TTC549 (cell line): Measurements from ENCODE around the gene DCLK1.

Experiments
- FAIRE-seq: peaks from 2 replicates; lab custom pipeline; 2012; peaks lifted over from hg19 to GRCh38; lab: Jason Lieb, UNC

DCLK1 gene

DNA sequence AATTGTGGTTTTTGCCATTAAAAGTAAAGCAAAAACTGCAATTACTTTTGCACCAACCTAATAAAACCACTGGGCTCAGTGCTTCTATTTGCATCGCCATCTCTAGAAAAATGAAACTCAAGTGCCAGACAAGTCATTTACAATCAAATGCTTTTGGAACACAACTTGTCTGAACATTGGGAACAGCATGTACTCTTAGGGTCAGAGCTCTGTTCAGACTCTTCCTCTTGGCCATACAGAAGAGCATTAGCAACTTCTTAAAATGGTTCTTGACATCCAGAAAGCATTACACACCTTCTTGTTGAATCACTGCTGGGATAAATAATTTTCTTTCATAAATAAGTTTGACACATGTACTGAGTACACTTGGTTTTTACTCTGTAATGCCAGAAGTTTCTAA lies 272.5 kb downstream of the DCLK1 start:
- FAIRE-seq = no peak

- no peak for FAIRE-seq
These were observed 273.4 kb downstream of the DCLK1 start for GRCh38 chr13:35857769-35858168.

DNA sequence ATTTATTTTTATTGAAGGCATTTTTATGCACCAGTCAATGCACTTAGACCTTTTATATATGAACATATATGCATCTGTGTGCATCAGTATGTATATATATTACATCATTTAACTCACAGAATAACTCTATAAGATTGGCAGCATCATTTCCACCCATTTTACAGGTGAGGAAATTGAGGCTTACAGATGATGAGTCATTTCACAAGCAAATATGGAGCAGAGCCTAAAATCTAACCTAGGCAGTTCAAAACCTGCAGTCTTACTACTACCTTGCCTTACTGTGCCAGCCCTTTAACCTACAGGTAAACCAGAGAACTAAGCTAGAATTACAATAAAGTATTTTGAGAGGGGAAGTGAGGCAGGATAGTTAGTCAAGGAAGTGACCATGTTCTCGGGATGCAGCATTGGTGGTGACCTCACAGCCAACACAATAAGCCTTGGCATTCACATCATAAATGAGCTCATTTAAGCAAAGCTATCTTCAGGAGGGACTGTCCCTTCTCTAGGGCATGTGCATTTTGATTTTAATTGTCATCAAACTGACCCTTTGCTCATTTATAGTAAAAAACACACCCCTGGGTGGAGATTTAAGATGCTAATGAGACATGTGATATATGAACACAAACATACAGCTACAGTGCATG lies 274.3 kb downstream of the DCLK1 start:
- no peak for FAIRE-seq

DNA sequence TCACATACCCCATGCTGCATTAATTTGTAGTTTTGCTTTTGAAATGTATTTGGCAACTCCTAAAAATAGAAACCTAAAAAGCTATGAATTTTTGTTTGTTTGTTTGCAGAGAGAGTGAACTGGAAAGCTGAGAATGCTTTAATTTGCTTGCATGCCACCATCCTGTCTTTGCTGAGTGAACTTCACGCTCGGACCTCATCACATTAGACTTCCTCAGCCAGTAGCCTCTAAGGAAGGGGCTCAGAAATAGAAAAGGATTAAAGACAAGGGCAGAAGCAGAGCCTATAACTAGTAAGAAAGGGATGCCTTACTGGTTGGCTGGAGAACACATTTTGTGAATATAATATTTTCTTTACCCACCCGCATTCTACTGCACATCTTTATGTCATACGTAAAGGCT lies 275.1 kb downstream of the DCLK1 start:
- no peak for FAIRE-seq

DNA sequence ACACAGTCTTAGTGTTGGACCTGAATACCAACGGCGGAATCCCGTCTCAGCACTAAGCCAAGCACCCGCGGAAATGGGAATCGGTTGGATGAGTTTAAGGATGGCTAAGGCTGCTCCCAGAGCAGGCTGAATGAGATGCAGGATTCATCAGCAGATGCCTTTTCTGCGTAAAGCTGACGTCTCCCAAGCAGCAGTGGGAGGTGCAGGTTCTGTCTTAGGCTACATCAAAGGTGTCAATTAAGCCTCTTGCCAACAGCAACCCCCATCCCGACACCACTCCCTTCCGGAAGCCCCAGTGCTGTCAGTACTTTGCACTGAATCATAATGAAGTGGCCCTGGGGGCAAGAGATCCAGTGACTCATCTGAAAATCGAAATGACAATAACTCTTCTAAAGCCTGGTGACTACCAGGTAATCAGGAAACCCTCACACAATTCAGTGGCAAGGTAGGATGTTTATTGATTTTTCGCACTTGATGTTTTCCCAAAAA lies 275.6 kb downstream of the DCLK1 start:
- no peak for FAIRE-seq

DNA sequence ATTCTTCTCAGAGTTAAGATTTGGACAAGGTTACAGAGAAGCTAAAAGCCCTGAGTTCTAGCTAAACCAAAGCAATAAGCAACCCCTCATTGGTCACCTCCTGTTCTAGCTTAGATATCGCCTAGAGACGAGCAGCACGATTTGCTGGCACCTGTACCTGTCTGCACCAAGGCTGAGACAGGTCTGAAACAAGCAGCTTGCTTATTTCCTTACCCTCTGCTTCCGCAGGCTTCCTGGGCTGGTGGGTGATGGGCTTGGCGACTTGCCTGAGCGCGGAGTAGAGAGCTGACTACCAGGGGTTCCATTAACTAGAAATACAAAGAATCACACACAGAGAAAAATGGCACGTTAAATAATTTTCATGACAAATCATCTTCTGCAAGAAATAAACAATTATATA lies 276.9 kb downstream of the DCLK1 start:
- FAIRE-seq = no peak

DNA sequence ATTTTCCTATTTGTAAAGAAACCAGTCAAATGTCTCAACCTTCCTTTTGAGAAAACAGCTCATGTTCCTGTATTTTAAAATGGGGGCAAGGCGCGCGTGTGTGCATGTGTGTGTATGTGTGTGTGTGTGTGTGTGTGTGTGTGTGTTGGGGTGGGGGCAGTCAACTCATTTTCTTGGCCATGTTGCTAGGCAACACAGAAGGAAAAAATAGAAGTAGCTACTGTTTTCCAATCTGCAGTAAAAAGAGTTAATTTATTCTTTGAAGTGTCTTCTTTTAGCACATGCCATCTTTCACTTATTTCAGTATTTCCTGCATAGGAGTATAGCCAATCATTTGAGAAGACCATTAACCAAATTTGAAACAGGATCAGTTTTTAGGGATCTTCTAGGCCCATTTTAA lies 279.3 kb downstream of the DCLK1 start:
- FAIRE-seq = no peak

GRCh38 chr13:35851356-35851755 lies 279.8 kb downstream of the DCLK1 start:
- FAIRE-seq = no peak

DNA sequence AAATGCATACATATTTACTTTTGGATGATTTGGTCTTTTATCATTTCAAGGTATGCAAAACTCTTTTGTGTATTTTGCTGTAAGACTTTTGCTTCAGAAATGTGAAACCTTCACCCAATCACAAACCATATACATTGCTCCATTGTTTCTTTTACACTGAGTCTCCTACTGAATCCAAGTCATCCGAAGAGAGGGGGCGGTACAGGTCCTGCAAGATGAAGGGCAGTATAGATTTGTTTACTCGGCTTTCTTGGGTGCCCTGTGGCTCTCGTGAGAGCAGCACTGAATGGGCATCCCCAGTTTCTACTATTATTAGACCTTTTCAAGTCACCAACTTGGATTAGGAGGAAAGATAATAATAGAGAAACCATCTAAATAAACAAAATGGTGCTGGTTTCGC lies 280.6 kb downstream of the DCLK1 start:
- FAIRE-seq = no peak

- FAIRE-seq = no peak
These were observed 281.9 kb downstream of the DCLK1 start for GRCh38 chr13:35849256-35849644.

DNA sequence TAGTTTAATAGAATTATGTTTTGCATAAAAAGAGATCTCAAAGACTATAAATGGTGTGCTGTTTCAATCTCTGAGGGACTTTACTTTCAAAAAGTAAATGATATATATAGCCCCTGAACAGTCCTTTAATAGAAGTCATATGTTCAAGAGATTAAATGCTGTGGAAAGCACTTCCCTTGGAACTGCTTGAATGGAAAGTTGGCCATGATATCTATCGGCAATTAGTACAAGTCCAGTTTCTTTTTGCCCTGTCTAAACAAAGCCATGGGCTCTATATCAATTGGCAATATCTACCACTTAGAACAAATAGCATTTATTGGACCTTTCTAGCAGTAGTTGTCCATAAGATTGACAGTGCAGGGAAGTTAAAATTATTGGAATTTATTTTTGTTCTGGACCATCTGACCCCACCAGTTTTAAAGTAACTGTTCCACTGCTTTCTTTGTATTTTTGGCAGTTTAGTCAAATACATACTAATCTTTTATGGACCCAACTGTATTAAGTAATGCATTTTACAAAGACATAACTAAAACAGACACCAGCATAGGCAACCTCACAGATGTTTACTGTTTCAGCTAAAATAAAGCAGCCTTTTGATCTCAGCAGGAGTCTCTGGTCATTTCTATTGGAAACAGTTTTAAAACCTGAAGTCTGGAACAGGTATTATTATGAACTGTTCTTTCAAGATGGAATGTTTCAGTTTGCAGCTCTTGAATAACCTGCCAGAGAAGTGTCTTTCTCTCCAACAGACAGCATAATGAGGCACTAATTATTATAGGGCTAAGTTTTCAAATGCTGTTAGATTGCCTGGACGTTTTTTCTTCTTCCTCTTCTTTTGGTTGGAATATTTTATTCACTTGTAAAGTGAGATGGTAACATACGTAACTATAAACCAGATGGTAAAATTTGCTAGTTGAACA lies 282.6 kb downstream of the DCLK1 start:
- FAIRE-seq = no peak

- no peak for FAIRE-seq
These were observed 287.9 kb downstream of the DCLK1 start for GRCh38 chr13:35843272-35843671.

- no peak for FAIRE-seq
These were observed 290.1 kb downstream of the DCLK1 start for GRCh38 chr13:35841060-35841521.

DNA sequence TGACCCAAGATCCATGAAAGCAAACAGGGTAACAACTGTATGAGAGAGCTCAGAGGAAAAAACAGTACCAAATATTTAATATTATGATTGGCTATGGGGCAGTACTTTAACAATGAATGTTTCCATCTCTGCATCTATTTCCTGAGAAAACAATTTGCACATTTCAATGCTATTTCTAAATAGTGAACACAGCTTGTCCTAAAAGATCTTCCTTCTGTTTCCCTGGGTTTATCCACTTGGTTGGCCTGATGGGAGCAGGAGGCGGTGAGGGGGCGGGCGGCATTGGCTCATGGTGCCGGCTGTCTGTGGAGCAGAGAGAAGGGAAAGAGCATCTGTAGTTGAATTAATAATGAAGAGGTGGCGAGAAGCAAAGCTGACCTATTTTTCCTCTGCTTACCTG lies 291.4 kb downstream of the DCLK1 start:
- no peak for FAIRE-seq

DNA sequence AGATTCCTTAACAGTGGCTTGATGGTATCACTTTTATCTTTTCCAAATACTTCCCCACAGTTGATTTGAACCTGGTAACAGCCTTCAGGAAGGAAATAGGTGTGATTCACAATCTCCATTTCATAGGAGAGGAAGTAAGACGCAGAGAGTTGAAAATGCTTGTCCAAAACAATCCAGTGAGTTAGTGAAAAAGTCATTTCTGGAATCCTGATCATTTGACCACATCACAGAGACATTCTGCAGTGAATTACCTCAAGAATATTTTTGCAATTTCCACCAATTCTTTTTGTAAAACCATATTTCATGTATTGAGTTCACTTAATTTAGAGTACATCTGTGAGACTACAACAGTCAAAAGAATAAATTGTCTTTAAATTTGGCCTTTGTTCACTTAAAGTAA lies 292.8 kb downstream of the DCLK1 start:
- no peak for FAIRE-seq

GRCh38 chr13:35836446-35836845 lies 294.7 kb downstream of the DCLK1 start:
- FAIRE-seq = no peak

GRCh38 chr13:35835989-35836388 lies 295.2 kb downstream of the DCLK1 start:
- FAIRE-seq = no peak

- FAIRE-seq = no peak
These were observed 297.4 kb downstream of the DCLK1 start for GRCh38 chr13:35833608-35834275.

GRCh38 chr13:35833031-35833430 lies 298.2 kb downstream of the DCLK1 start:
- FAIRE-seq = no peak

- no peak for FAIRE-seq
These were observed 298.6 kb downstream of the DCLK1 start for GRCh38 chr13:35832551-35832950.

GRCh38 chr13:35830850-35831450 lies 300.2 kb downstream of the DCLK1 start:
- FAIRE-seq = no peak

- no peak for FAIRE-seq
These were observed 304.4 kb downstream of the DCLK1 start for GRCh38 chr13:35826626-35827254.
